DND-41 (cell line): ENCODE measurements around the gene RALGAPA2.

Experiments
- CTCF ChIP-seq: IDR thresholded peaks from 2 replicates; pipeline ENCODE4 v1.5.1; 2012; ENCODE audit warnings: borderline replicate concordance, low read length, moderate library complexity, mild to moderate bottlenecking; ENCODE audit not compliant: poor library complexity, severe bottlenecking; ENCODE audit errors: extremely low read depth
- EZH2 ChIP-seq: IDR thresholded peaks from 3 replicates; pipeline ENCODE4 v1.6.1; 2012; ENCODE audit warnings: borderline replicate concordance, low read depth, mild to moderate bottlenecking, moderate library complexity, low read length, inconsistent platforms; ENCODE audit not compliant: severe bottlenecking

- TF ChIP-seq CTCF (no peak), EZH2 (no peak)
Measured at GRCh38 chr20:20628314-20628713, 84.1 kb downstream of the RALGAPA2 start.
